Parathyroid adenoma (tissue), 2 donors: Measurements from ENCODE around the gene UBE2D4.
"Not testable (repeated sequence)": the region's sequence is repeated elsewhere in the genome, so short reads cannot be mapped to it uniquely, and the experiment has no call there.

Source experiments
- H2AFZ ChIP-seq: fragments of 300-600 bp; sonication (generic); one replicate; pipeline ENCODE4 v1.7.0; 2017; ENCODE audit warnings: antibody characterized with exemption, mild to moderate bottlenecking
- H3K27ac ChIP-seq: fragments of 300-600 bp; sonication (generic); one replicate; pipeline ENCODE4 v1.7.0; 2017
- H3K27me3 ChIP-seq: fragments of 300-600 bp; sonication (generic); one replicate; pipeline ENCODE4 v1.7.0; 2017; ENCODE audit warnings: low read length; ENCODE audit not compliant: control insufficient read depth, insufficient read depth
- H3K36me3 ChIP-seq: fragments of 300-600 bp; sonication (generic); one replicate; pipeline ENCODE4 v1.7.0; 2017; ENCODE audit warnings: low read length; ENCODE audit not compliant: control insufficient read depth, insufficient read depth
- H3K4me1 ChIP-seq: fragments of 300-600 bp; sonication (generic); one replicate; pipeline ENCODE4 v1.7.0; 2017; ENCODE audit warnings: control low read depth
- H3K4me2 ChIP-seq: fragments of 300-600 bp; sonication (generic); one replicate; pipeline ENCODE4 v1.7.0; 2017; ENCODE audit warnings: low read length
- H3K4me3 ChIP-seq: fragments of 300-600 bp; sonication (generic); one replicate; pipeline ENCODE4 v1.7.0; 2017; ENCODE audit warnings: low read depth, low read length
- H3K79me2 ChIP-seq: fragments of 300-600 bp; sonication (generic); one replicate; pipeline ENCODE4 v1.7.0; 2017; ENCODE audit warnings: control low read depth
- H3K9ac ChIP-seq: fragments of 300-600 bp; sonication (generic); one replicate; pipeline ENCODE4 v1.7.0; 2017; ENCODE audit warnings: mild to moderate bottlenecking
- H3K9me3 ChIP-seq: fragments of 300-600 bp; sonication (generic); one replicate; pipeline ENCODE4 v1.7.0; 2017; ENCODE audit warnings: low read length; ENCODE audit not compliant: control insufficient read depth
- CTCF ChIP-seq: fragments of 300-600 bp; sonication (generic); IDR thresholded peaks from one replicate; pipeline ENCODE4 v1.7.0; 2017; ENCODE audit warnings: antibody characterized with exemption, mild to moderate bottlenecking
- donor health status: primary hyperparathyroidism.

Gene UBE2D4

GRCh38 chr7:43888993-43889945, 37.0 kb upstream of the UBE2D4 start:
- no peak for TF ChIP-seq CTCF
- Histone ChIP-seq H3K36me3 (no peaks in the 10 kb centered on the region), H3K27me3 (no peaks in the 10 kb centered on the region), H3K4me2 (no peak overlapping the region), H3K27ac (no peak overlapping the region), H2AFZ (no peak overlapping the region), H3K9ac (no peak overlapping the region), H3K4me3 (no peak overlapping the region), H3K79me2 (peaks cover 37% of the 10 kb centered on the region), H3K4me1 (peaks cover 4% of the 10 kb centered on the region), H3K9me3 (no peaks in the 10 kb centered on the region)

GRCh38 chr7:43890468-43890867, 35.8 kb upstream of the UBE2D4 start:
- no peak overlapping the region for H3K27ac ChIP-seq
- H3K9me3 ChIP-seq: no peaks in the 10 kb centered on the region
- H3K4me2 ChIP-seq: no peak overlapping the region
- no peak overlapping the region for H3K4me3 ChIP-seq
- TF ChIP-seq CTCF: no peak
- peaks cover 46% of the 10 kb centered on the region for H3K79me2 ChIP-seq
- H3K4me1 ChIP-seq: peaks cover 4% of the 10 kb centered on the region
- no peaks in the 10 kb centered on the region for H3K27me3 ChIP-seq
- H2AFZ ChIP-seq: no peak overlapping the region
- H3K36me3 ChIP-seq: no peaks in the 10 kb centered on the region
- no peak overlapping the region for H3K9ac ChIP-seq

DNA sequence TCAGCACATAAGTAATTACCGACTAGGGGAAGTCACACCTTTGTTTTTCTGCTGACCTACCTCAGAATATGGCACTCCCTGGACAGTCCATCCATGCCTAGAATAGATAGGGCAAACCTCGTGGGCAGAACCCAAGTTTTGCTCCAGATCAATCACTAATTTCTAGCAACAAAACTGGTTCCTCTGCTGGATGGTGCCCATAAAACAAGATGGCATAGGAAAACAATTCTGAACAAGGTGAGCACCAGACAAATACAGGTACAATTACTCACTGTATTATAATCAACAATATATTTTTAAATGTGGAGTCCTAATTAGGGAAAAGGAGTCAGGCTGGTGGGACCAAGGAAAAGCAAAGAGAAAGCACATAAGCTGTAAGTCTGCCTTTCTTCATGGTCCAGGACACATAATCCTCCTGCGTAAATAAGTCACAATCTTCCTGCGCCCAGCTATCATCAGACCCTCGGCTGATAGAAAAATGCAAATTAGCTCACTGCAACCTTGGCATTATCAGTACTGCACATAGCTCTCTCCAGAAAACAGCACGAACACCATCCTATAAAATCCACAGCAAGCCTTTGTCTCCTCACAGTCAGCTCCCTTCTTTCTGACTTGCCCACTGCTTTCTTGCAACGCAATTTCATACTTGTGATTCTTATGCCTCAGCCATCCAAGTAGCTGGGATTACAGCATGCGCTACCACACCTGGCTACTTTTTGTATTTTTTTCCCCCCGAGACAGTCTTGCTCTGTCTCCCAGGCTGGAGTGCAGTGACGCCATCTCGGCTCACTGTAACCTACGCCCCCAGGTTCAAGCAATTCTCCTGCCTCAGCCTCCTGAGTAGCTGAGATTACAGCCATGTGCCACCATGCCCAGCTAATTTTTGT, 34.9 kb upstream of the UBE2D4 start:
- H2AFZ ChIP-seq: no peak overlapping the region
- H3K79me2 ChIP-seq: peaks cover 55% of the 10 kb centered on the region
- no peak overlapping the region for H3K27ac ChIP-seq
- no peak for TF ChIP-seq CTCF
- H3K4me2 ChIP-seq: no peak overlapping the region
- peaks cover 4% of the 10 kb centered on the region for H3K4me1 ChIP-seq
- H3K9ac ChIP-seq: no peak overlapping the region
- no peaks in the 10 kb centered on the region for H3K36me3 ChIP-seq
- no peaks in the 10 kb centered on the region for H3K27me3 ChIP-seq
- no peak overlapping the region for H3K4me3 ChIP-seq
- H3K9me3 ChIP-seq: no peaks in the 10 kb centered on the region

- Histone ChIP-seq H3K36me3 (no peaks in the 10 kb centered on the region), H3K4me3 (no peak overlapping the region), H3K79me2 (peaks cover 75% of the 10 kb centered on the region), H2AFZ (no peak overlapping the region), H3K27ac (no peak overlapping the region), H3K27me3 (no peaks in the 10 kb centered on the region), H3K4me1 (peaks cover 4% of the 10 kb centered on the region), H3K9ac (no peak overlapping the region), H3K4me2 (no peak overlapping the region), H3K9me3 (no peaks in the 10 kb centered on the region)
- no peak for TF ChIP-seq CTCF
Observed at GRCh38 chr7:43895847-43896415, 30.3 kb upstream of the UBE2D4 start.

DNA sequence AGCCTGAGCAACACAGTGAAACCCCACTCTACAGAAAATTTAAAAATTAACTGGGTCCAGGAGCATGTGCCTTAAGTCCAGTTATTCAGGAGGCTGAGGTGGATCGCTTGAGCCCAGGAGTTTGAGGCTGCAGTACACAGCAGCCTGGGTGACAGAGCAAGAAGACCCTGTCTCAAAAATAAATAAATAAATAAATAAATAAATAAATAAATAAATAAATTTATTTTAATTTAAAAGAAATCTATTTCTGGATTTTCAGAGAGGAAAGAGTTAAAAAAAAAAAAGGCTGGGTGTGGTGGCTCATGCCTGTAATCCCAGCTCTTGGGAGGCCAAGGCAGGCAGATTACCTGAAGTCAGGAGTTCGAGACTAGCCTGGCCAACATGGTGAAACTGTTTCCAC, 27.7 kb upstream of the UBE2D4 start:
- H3K9ac ChIP-seq, H3K9me3 ChIP-seq, H3K27me3 ChIP-seq, H3K4me2 ChIP-seq, H3K4me1 ChIP-seq, H2AFZ ChIP-seq, H3K4me3 ChIP-seq, H3K27ac ChIP-seq, H3K36me3 ChIP-seq: not testable (repeated sequence)
- H3K79me2 ChIP-seq: peaks cover 59% of the 10 kb centered on the region
